Measurements from ENCODE around the gene BCAR3. TPM values are rescaled to one million over a fixed set of nuclear protein-coding genes. Genes with fewer than 3 reads are reported as not detected.

Gene BCAR3
- total RNA-seq, 1 experiment from 2014 or later: 15.6 TPM

DNA sequence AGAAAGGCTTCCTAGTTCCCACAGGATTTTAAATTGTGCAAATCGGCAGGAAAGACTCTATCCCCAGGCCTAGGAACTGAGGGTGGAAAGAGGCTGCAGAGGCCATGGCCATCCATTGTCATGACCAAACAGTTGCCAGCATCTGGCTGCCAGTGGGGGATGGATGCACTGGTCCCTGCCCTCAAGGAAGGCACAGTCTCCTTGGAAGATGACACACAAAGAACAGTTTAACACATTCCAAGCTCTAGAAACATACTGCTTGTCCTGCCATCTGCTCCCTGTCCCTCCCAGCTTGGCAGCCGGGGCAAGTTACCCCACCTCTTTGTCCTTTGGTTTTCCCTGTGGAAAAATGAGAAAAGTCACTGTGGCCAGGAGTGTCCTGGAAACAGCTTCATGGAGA, 83.2 kb downstream of the BCAR3 start:
- CTCF ChIA-PET: interaction anchor here (0.6 kb wide), 1 partner anchor 236 kb away, joined by 3 read pairs; no protein-coding TSS in a partner anchor
- no TSS peak for BruUV-seq (replicated peaks)
- Mint-ChIP-seq H3K36me3 (ENCODE audit: insufficient read depth, unreplicated experiment) (no peaks in the 10 kb centered on the region), H3K27me3 (ENCODE audit: unreplicated experiment) (no peaks in the 10 kb centered on the region), H3K4me3 (ENCODE audit: low read depth, unreplicated experiment) (no peak overlapping the region), H3K9me3 (ENCODE audit: low read depth, unreplicated experiment) (no peaks in the 10 kb centered on the region), H3K4me1 (ENCODE audit: low read depth, unreplicated experiment) (peaks cover 54% of the 10 kb centered on the region), H3K27ac (ENCODE audit: unreplicated experiment) (no peak overlapping the region)
- intact Hi-C loops (cut with micrococcal nuclease; ENCODE audit: unreplicated experiment): no loop called here
- no peak for DNase-seq
- TF ChIP-seq, protein P1, sequence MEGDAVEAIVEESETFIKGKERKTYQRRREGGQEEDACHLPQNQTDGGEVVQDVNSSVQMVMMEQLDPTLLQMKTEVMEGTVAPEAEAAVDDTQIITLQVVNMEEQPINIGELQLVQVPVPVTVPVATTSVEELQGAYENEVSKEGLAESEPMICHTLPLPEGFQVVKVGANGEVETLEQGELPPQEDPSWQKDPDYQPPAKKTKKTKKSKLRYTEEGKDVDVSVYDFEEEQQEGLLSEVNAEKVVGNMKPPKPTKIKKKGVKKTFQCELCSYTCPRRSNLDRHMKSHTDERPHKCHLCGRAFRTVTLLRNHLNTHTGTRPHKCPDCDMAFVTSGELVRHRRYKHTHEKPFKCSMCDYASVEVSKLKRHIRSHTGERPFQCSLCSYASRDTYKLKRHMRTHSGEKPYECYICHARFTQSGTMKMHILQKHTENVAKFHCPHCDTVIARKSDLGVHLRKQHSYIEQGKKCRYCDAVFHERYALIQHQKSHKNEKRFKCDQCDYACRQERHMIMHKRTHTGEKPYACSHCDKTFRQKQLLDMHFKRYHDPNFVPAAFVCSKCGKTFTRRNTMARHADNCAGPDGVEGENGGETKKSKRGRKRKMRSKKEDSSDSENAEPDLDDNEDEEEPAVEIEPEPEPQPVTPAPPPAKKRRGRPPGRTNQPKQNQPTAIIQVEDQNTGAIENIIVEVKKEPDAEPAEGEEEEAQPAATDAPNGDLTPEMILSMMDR (IDR thresholded peaks at IDR 0.05; ENCODE audit: unreplicated experiment): no peak

DNA sequence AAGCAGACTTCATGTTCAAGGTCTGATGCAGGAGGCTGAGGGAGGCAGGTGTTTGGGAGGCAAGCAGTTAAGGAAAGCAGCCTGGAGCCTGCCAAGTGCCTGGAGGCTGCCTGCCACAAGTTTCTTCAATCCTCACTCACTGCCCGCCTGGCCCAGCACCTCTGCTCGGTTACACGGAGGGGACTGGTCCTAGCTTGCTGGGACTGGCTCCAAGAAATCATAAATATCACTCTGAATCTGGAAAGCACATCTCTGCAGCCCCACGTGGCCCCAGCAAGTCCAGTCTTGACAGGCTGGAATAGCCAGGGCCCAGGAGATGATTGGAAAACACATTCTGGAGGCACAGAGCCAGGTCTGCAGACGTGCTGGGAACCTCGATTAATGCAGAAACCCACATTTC, 83.9 kb downstream of the BCAR3 start:
- Mint-ChIP-seq H3K27ac (ENCODE audit: unreplicated experiment) (no peak overlapping the region), H3K36me3 (ENCODE audit: insufficient read depth, unreplicated experiment) (peaks cover 1% of the 10 kb centered on the region), H3K9me3 (ENCODE audit: low read depth, unreplicated experiment) (no peaks in the 10 kb centered on the region), H3K4me3 (ENCODE audit: low read depth, unreplicated experiment) (no peak overlapping the region), H3K27me3 (ENCODE audit: unreplicated experiment) (no peaks in the 10 kb centered on the region), H3K4me1 (ENCODE audit: low read depth, unreplicated experiment) (peaks cover 57% of the 10 kb centered on the region)
- BruUV-seq (replicated peaks): no TSS peak
- intact Hi-C loops (cut with micrococcal nuclease; ENCODE audit: unreplicated experiment): no loop called here
- no peak for DNase-seq
- TF ChIP-seq, protein P1 (IDR thresholded peaks at IDR 0.05; ENCODE audit: unreplicated experiment): no peak
- CTCF ChIA-PET: no interaction called here

DNA sequence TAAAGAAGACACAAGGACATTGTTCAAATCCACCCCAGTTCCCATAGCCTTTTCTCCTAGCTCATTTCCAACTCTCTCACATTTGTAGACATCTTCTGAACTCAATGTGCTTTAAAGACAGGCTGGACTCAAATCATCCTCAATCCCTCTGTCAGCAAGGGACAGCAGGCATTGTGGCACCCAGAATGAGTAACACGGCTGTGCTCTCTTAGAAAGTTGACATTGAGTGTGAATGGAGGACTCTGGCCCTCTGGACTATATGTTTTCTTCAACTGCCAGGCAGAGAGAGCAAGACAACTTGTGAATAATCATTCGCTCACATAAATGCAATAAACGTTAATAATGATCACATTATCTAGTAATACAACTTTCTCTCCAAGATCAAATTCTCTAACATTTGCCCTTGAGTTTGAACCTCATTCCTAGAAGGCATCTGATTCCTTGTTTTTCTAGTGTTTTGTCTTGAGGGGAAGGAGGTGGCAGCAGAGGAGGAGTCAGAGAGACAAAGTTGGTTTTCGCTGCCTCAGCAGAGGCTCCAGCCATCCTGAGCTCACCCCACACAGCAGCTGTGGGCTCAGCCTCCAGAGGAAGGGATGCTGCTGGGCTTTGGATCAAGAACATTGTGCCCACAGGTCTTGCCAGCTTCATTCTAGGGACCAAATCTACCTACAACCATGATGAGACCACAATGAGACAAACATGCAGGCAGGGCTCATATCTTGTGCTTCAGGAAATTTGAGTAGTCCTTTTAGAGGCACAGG, 85.1 kb downstream of the BCAR3 start:
- no peak for DNase-seq
- TF ChIP-seq, protein P1 (IDR thresholded peaks at IDR 0.05; ENCODE audit: unreplicated experiment): no peak
- Mint-ChIP-seq H3K27me3 (ENCODE audit: unreplicated experiment) (no peaks in the 10 kb centered on the region), H3K9me3 (ENCODE audit: low read depth, unreplicated experiment) (no peaks in the 10 kb centered on the region), H3K4me1 (ENCODE audit: low read depth, unreplicated experiment) (peaks cover 69% of the 10 kb centered on the region), H3K4me3 (ENCODE audit: low read depth, unreplicated experiment) (no peak overlapping the region), H3K36me3 (ENCODE audit: insufficient read depth, unreplicated experiment) (peaks cover 13% of the 10 kb centered on the region), H3K27ac (ENCODE audit: unreplicated experiment) (no peak overlapping the region)
- CTCF ChIA-PET: interaction anchor here (0.5 kb wide), 1 partner anchor 63 kb away, joined by 3 read pairs; no protein-coding TSS in a partner anchor
- intact Hi-C loops (cut with micrococcal nuclease; ENCODE audit: unreplicated experiment): no loop called here
- no TSS peak for BruUV-seq (replicated peaks)

DNA sequence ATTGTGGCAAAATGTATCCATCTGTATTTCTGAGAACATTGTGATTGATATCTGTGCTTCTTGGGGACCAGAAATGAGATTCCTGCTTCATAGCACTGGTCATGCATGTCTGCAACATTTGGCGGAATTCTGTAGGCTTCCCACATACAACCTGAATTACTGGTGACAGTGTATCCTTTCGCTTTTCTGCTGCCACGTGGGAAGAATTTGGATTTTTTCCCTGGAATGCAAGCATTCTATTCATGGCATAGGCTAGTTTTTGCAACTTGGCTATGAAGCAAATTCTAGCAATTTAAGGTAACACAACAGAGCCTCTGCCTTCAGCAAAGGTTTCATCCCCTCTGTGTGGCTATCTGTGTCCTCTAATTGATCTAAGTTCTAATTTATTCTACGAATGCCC, 85.9 kb downstream of the BCAR3 start:
- CTCF ChIA-PET: no interaction called here
- TF ChIP-seq, protein P1 (IDR thresholded peaks at IDR 0.05; ENCODE audit: unreplicated experiment): no peak

More for the DNA sequence above, 85.9 kb downstream of the BCAR3 start:
- intact Hi-C loops (cut with micrococcal nuclease; ENCODE audit: unreplicated experiment): no loop called here
- H3K9me3 Mint-ChIP-seq (ENCODE audit: low read depth, unreplicated experiment): no peaks in the 10 kb centered on the region
- DNase-seq: no peak
- no peaks in the 10 kb centered on the region for H3K27me3 Mint-ChIP-seq (ENCODE audit: unreplicated experiment)
- peaks cover 71% of the 10 kb centered on the region for H3K4me1 Mint-ChIP-seq (ENCODE audit: low read depth, unreplicated experiment)
- peaks cover 17% of the 10 kb centered on the region for H3K36me3 Mint-ChIP-seq (ENCODE audit: insufficient read depth, unreplicated experiment)
- no TSS peak for BruUV-seq (replicated peaks)
- H3K27ac Mint-ChIP-seq (ENCODE audit: unreplicated experiment): no peak overlapping the region
- no peak overlapping the region for H3K4me3 Mint-ChIP-seq (ENCODE audit: low read depth, unreplicated experiment)
